Kidney (tissue), 14 donors: ENCODE data around the gene KCNK1. TPM values are rescaled to one million over a fixed set of nuclear protein-coding genes. Genes with fewer than 3 reads are reported as not detected.

Experiments used
- DNase-seq, 5 donors: peaks; one replicate each; pipeline ENCODE4 v3.0.0-alpha.2; 2013 to 2020
- FAIRE-seq: peaks from 2 replicates; lab custom pipeline; 2012; peaks lifted over from hg19 to GRCh38; lab: Jason Lieb, UNC
- H3K27ac ChIP-seq, 2 donors: one replicate each; pipeline ENCODE4 v1.7.0; 2013; ENCODE audit warnings: low read depth in 2 of 2, low read length in 2 of 2, inconsistent platforms in 1 of 2
- H3K27me3 ChIP-seq: one replicate; pipeline ENCODE4 v1.7.1; 2013; ENCODE audit warnings: low read length, inconsistent platforms; ENCODE audit not compliant: control insufficient read depth, insufficient read depth
- H3K36me3 ChIP-seq, 3 donors: one replicate each; pipeline versions ENCODE4 v1.7.0 to v1.7.1; 2013; ENCODE audit warnings: low read length in 3 of 3, control low read depth in 1 of 3, inconsistent platforms in 1 of 3; ENCODE audit not compliant: insufficient read depth in 3 of 3, control insufficient read depth in 2 of 3
- H3K4me1 ChIP-seq, 3 donors: one replicate each; pipeline versions ENCODE4 v1.7.0 to v1.7.1; 2013; ENCODE audit warnings: low read length in 3 of 3, inconsistent platforms in 1 of 3, low read depth in 1 of 3; ENCODE audit not compliant: control insufficient read depth in 2 of 3, insufficient read depth in 2 of 3
- H3K4me3 ChIP-seq, 3 donors: one replicate each; pipeline versions ENCODE4 v1.7.0 to v1.8.1; 2013; ENCODE audit warnings: low read length in 3 of 3, control low read depth in 1 of 3, inconsistent platforms in 1 of 3
- H3K9ac ChIP-seq, 3 donors: one replicate each; pipeline versions ENCODE4 v1.7.0 to v1.7.1; 2013; ENCODE audit warnings: low read length in 3 of 3, control low read depth in 1 of 3, inconsistent platforms in 1 of 3
- H3K9me3 ChIP-seq, 3 donors: one replicate each; pipeline versions ENCODE4 v1.7.0 to v1.7.1; 2013; ENCODE audit warnings: low read length in 3 of 3, control low read depth in 1 of 3, inconsistent platforms in 1 of 3; ENCODE audit not compliant: control insufficient read depth in 2 of 3, insufficient read depth in 1 of 3
- CTCF ChIP-seq: IDR thresholded peaks from 3 replicates; pipeline ENCODE4 v1.5.1; 2012; ENCODE audit warnings: mild to moderate bottlenecking, moderate library complexity, borderline replicate concordance; ENCODE audit not compliant: insufficient read depth; ENCODE audit errors: extremely low read depth
- intact Hi-C: fragments of 100-400 bp; cut with DNase I; formaldehyde crosslinking; loops from one replicate; pipeline ENCODE4 v1.11.1; 2022
- polyA plus RNA-seq: library from polyadenylated mRNA; stranded (reverse); fragments of 350-450 nt; fragmentation: Illumina TruSeq; extraction: RNeasy Lipid Tissue Mini Kit (QIAGEN cat#74804); gene quantifications from one replicate; pipeline ENCODE4 v1.2.3, GENCODE V29; 2014; ENCODE audit warnings: low read depth, low replicate concordance; ENCODE audit not compliant: insufficient read depth
- total RNA-seq: library from RNA; stranded (reverse); fragmentation: NEBNext Ultra II Directional; extraction: Animal tissue kit (Norgen Biotek cat#: 25700); gene quantifications from one replicate; pipeline ENCODE4 v1.2.1, GENCODE V29; 2021
- donor health status: control.
- donor health status: control.
- donor health status: control.
- donor health status: control.
- donor health status: control.
- donor health status: DM: yes; HTN: yes; CAD: no.
- donor health status: Normal renal cell carcinoma (clear cell type).

Gene KCNK1
- total and polyA plus RNA-seq, 2 donors from 2014 or later = 10.0 to 10.7 TPM

DNA sequence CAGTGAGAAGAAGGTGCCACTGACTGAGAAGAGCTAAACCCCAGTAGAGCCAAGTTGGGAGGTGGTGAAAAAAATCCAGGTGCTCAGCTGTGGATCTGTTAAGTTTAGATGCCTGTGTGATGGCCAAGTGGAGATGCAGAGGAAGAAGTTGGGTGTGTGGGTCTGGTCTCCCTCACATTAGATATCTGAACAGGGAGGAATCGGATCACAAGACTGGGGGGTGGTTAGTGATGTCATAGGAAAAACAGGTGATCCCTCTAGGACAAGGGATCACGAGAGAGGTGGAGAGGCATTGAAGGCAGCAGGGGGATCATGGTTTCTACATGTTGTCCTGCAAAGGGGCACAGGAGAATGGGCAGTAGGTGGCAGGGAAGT, 22.6 kb downstream of the KCNK1 start:
- H3K9me3 ChIP-seq = no peaks in the 10 kb centered on the region
- H3K4me1 ChIP-seq = peaks cover 0 to 12% (median 9%) of the 10 kb centered on the region in 3 donors
- no peak overlapping the region for H3K27ac ChIP-seq
- no peak overlapping the region for H3K4me3 ChIP-seq
- TF ChIP-seq CTCF = no peak
- no peaks in the 10 kb centered on the region for H3K36me3 ChIP-seq
- FAIRE-seq = no peak
- intact Hi-C loops = no loop called here
- no peaks in the 10 kb centered on the region for H3K27me3 ChIP-seq
- no peak overlapping the region for H3K9ac ChIP-seq
- no peak for DNase-seq

- intact Hi-C loops = no loop called here
- FAIRE-seq = no peak
- no peaks in the 10 kb centered on the region for H3K36me3 ChIP-seq
- no peaks in the 10 kb centered on the region for H3K9me3 ChIP-seq
- H3K27ac ChIP-seq = no peak overlapping the region
- no peaks in the 10 kb centered on the region for H3K4me1 ChIP-seq
- no peak for DNase-seq
- no peak overlapping the region for H3K4me3 ChIP-seq
- no peak overlapping the region for H3K9ac ChIP-seq
- TF ChIP-seq CTCF = no peak
- H3K27me3 ChIP-seq = no peaks in the 10 kb centered on the region
Measured at GRCh38 chr1:233638513-233638912, 24.6 kb downstream of the KCNK1 start.

DNA sequence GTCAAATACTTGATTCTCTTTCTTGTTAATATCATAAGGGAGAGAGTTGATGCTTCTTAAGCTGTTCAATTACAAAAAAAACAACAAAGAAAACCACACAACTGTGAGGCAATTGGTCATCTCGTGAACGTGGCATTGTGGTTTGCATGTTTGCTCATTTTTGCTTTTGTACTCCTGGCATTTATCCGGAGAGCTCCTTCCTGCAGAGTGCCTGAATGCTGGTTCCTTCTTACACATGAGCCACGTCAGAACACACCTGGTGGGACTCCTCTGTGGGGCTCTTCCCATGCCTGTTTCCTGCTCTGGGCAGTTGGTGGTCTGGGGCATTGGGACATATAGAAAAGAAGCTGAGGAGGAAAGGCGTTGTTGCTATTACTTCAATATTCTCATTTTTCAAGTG, 25.7 kb downstream of the KCNK1 start:
- Histone ChIP-seq H3K9me3 (no peaks in the 10 kb centered on the region), H3K36me3 (no peaks in the 10 kb centered on the region), H3K9ac (no peak overlapping the region), H3K27ac (no peak overlapping the region), H3K27me3 (no peaks in the 10 kb centered on the region), H3K4me3 (no peak overlapping the region), H3K4me1 (no peaks in the 10 kb centered on the region)
- DNase-seq (no peak), FAIRE-seq (no peak)
- intact Hi-C loops = no loop called here
- TF ChIP-seq CTCF = no peak

- Histone ChIP-seq H3K27ac (no peak overlapping the region), H3K27me3 (no peaks in the 10 kb centered on the region), H3K4me1 (no peaks in the 10 kb centered on the region), H3K9ac (no peak overlapping the region), H3K4me3 (no peak overlapping the region), H3K36me3 (no peaks in the 10 kb centered on the region), H3K9me3 (no peaks in the 10 kb centered on the region)
- FAIRE-seq (no peak), DNase-seq (no peak)
- TF ChIP-seq CTCF = no peak
- intact Hi-C loops = no loop called here
Measured at GRCh38 chr1:233640179-233640578, 26.3 kb downstream of the KCNK1 start.
